SH-SY5Y (cell line): ENCODE measurements around the gene SARNP.

Source experiments
- GATA2 ChIP-seq: IDR thresholded peaks from 2 replicates; pipeline ENCODE4 v1.6.1; 2011; ENCODE audit warnings: mild to moderate bottlenecking, low read depth, low read length
- GATA3 ChIP-seq: IDR thresholded peaks from 2 replicates; pipeline ENCODE4 v1.6.1; 2011; ENCODE audit warnings: low read depth, mild to moderate bottlenecking, low read length, moderate library complexity

Gene SARNP

DNA sequence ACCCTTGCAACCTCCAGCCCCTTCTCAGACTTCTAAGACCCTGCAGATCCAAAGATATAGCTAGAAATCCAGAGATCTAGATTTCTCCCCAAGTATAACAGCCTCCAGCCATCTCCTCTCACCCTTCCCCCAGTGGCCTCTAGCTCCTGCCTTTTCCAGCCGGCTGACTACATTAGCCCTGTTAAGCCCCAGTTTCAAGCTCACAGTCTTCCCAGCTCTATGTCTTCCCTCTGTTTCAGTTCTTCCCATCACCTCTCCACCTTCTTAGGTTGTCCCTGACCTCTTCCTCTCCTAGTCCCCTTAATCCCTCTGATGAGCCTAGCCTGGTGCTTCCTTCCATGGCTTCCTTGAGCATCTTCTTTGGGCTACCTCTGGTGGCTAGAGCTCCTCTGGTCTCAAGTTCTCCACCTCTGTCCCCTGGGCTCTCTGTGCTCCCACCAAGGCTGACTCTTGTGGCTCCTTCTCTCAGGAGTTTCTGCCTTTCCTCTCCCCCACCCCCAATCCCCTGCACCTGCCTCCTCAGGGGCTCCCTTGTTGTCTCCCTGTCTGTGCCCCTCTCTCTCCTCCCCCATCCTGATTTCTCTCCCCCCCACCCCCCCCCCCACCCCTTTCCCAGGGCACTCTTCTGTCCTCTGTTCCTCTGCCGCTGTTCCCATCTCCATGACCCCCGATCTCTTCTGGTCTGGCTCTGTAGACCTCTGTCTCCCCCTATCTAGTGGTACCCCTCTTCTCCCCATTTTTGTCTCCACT lies 75.4 kb downstream of the SARNP start:
- TF ChIP-seq GATA3 (no peak), GATA2 (no peak)

GRCh38 chr12:55739025-55739378 lies 78.5 kb downstream of the SARNP start:
- TF ChIP-seq GATA2 = no peak
- TF ChIP-seq GATA3 = no peak

GRCh38 chr12:55738123-55739024 lies 79.2 kb downstream of the SARNP start:
- no peak for TF ChIP-seq GATA3
- no peak for TF ChIP-seq GATA2

- TF ChIP-seq GATA3 (no peak), GATA2 (no peak)
Observed at GRCh38 chr12:55737581-55738122, 79.9 kb downstream of the SARNP start.

- TF ChIP-seq GATA2 = no peak
- no peak for TF ChIP-seq GATA3
Observed at GRCh38 chr12:55736780-55737580, 80.5 kb downstream of the SARNP start.

- TF ChIP-seq GATA2 (no peak), GATA3 (no peak)
Observed at GRCh38 chr12:55736076-55736475, 81.4 kb downstream of the SARNP start.

- TF ChIP-seq GATA3 = no peak
- no peak for TF ChIP-seq GATA2
Observed at GRCh38 chr12:55734595-55734994, 82.9 kb downstream of the SARNP start.

DNA sequence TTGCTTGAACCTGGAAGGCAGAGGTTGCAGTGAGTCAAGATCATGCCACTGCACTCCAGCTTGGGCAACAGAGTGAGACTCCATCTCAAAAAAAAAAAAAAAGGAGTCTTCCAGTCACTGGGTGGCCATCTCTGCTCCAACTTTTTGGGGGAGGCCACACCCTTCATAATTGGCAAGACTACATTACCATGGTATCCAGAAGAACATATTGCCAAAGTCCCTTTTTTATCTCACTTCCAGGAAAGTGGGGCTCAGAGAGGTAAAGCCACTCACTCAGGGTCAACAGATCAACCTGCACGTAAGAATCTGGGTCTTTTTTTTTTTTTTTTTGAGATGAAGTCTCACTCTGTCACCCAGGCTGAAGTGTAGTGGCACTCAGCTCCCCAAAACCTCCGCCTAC lies 83.7 kb downstream of the SARNP start:
- TF ChIP-seq GATA3 (no peak), GATA2 (no peak)

DNA sequence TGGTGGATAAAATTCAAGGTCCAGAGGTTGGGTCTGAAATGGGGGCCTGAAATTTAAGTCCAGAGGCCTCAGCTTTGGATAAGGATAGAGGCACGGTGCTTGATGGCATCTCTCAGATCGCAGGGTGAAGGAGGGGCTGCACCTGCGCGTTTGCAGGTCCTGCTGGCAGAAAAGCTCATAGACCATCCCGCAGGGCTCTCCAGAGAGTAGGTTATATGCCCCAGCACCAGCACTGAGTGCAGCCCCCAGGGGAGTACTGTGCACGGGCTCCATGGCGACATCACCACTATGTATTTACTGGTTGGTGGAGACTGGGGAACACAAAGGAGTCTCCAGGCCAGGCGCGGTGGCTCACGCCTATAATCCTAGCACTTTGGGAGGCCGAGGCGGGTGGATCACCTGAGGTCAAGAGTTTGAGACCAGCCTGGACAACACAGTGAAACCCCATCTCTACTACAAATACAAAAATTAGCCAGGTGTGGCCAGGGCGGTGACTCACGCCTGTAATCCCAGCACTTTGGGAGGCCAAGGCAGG lies 84.4 kb downstream of the SARNP start:
- TF ChIP-seq GATA2 = no peak
- no peak for TF ChIP-seq GATA3

- TF ChIP-seq GATA3 (no peak), GATA2 (no peak)
Observed at GRCh38 chr12:55732288-55732687, 85.2 kb downstream of the SARNP start.

- TF ChIP-seq GATA2 (no peak), GATA3 (no peak)
Observed at GRCh38 chr12:55729819-55730818, 87.4 kb downstream of the SARNP start.

DNA sequence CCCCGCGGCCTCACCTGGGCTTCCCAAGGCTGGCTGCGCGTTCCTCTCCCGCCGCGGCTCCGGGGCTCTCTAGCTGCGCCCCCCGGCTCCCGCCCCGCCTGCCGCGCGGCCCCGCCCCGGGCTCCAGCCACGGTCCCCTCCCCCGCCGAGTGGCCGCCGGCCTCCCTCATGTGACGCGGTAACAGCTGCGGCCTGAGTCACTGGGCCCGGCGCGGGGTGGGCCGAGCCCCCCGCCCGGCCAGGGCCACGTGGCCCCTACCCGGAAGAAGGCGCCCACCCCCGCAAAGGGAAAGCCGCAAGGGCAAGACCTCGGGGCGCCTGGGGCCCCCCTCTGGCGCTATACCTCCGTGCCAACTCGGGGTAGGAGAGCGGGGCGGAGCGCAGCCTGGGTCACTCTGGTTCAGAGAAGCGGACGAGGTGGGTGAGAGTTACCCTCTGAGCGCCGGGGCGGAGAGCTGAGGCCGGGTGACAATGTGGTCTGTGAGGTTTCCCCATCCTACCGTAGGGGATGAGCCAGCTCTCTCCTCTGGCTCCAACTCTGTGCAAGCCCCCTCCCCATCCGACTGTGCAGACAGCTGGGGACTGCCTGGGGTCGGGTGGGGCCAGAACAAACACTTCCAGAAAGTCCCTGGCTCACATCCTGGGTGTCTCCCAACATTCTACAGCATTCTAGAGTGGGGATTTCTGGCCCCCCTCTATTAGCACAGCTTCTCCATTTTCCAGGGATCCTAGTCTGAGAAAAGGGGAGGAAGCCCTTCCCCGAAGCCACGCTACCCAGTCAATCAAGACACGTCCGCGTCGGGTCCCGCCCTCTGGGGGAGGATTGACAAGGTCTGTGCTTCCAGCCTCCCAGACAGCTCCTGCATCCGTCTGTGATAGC lies 88.3 kb downstream of the SARNP start, which contains the start of gene CD63:
CD63 (minus strand) TSS at position 71 of the 880 bp plus-strand sequence. CDS start 668 bp downstream, outside the sequence.
- no peak for TF ChIP-seq GATA3
- TF ChIP-seq GATA2 = no peak
